Endothelial cell of umbilical vein (primary cell): Measurements from ENCODE around the gene MLLT1. TPM values are rescaled to one million over a fixed set of nuclear protein-coding genes. Genes with fewer than 3 reads are reported as not detected.

Source experiments
- BruUV-seq: library from RNA; stranded (reverse); fragments of 400-500 nt; replicated peaks from 2 replicates; lab custom pipeline; 2021; lab: Mats Ljungman, UMichigan
- CTCF ChIA-PET: fragments of 300-600, 350-600 bp; sonication (Branson Sonifier 250); formaldehyde crosslinking; loops from one replicate; lab custom pipeline; 2021; ENCODE audit warnings: antibody characterized with exemption, inconsistent platforms; lab: Charles Lee
- POLR2A ChIA-PET: fragments of 300-600, 350-600 bp; sonication (Branson Sonifier 250); formaldehyde crosslinking; loops from one replicate; lab custom pipeline; 2021; ENCODE audit warnings: antibody characterized with exemption, inconsistent platforms; lab: Charles Lee
- DNase-seq: peaks from one replicate; pipeline ENCODE4 v3.0.0-alpha.2; 2011; ENCODE audit warnings: low read depth, low spot score
- FAIRE-seq: peaks from 2 replicates; lab custom pipeline; 2011; peaks lifted over from hg19 to GRCh38; lab: Jason Lieb, UNC
- H2AFZ ChIP-seq: 2 replicates; pipeline ENCODE4 v1.6.0; 2012; ENCODE audit warnings: low read depth, low read length, control low read depth, inconsistent platforms
- H3K27ac ChIP-seq: 2 replicates; pipeline ENCODE4 v1.5.1; 2011; ENCODE audit warnings: low read depth, mild to moderate bottlenecking, control low read depth, low read length, moderate library complexity; ENCODE audit not compliant: insufficient read depth
- H3K27me3 ChIP-seq, 2 experiments: 2 replicates each; pipeline versions ENCODE4 v1.6.0 to v1.6.1; 2011; ENCODE audit warnings: low read length in 2 of 2, mixed read lengths in 1 of 2; ENCODE audit not compliant: control insufficient read depth in 2 of 2, insufficient read depth in 2 of 2
- H3K36me3 ChIP-seq, 2 experiments: 2 replicates in 1 of 2; 3 replicates in 1 of 2; pipeline ENCODE4 v1.5.1; 2011; ENCODE audit warnings: low read length in 2 of 2, mild to moderate bottlenecking in 1 of 2, moderate library complexity in 1 of 2; ENCODE audit not compliant: control insufficient read depth in 2 of 2, insufficient read depth in 2 of 2; ENCODE audit errors: extremely low read depth in 1 of 2
- H3K4me1 ChIP-seq: 3 replicates; pipeline ENCODE4 v1.5.1; 2011; ENCODE audit warnings: mild to moderate bottlenecking, low read length; ENCODE audit not compliant: control insufficient read depth, insufficient read depth; ENCODE audit errors: extremely low read depth
- H3K4me2 ChIP-seq: 2 replicates; pipeline ENCODE4 v1.6.1; 2011; ENCODE audit warnings: low read length, control low read depth, mixed read lengths; ENCODE audit not compliant: insufficient read depth
- H3K4me3 ChIP-seq, 3 experiments: fragments of 200-600 bp in 1 of 3; sonication (generic), shearing (Covaris generic) in 1 of 3; replicated peaks in 1 of 3; 2 replicates each; pipeline ENCODE4 v1.5.1; 2011 to 2016; ENCODE audit warnings: control low read depth in 3 of 3, low read length in 3 of 3, mild to moderate bottlenecking in 2 of 3, inconsistent platforms in 1 of 3, low read depth in 1 of 3, moderate library complexity in 1 of 3; ENCODE audit not compliant: insufficient read depth in 1 of 3
- H3K79me2 ChIP-seq: 2 replicates; pipeline ENCODE4 v1.6.0; 2012; ENCODE audit warnings: low read length, inconsistent platforms; ENCODE audit not compliant: control insufficient read depth, insufficient read depth
- H3K9ac ChIP-seq: replicated peaks from 2 replicates; pipeline ENCODE3; 2011; ENCODE audit warnings: low read length, control low read depth; ENCODE audit not compliant: insufficient read depth; ENCODE audit errors: extremely low read depth
- H3K9me1 ChIP-seq: replicated peaks from 3 replicates; pipeline ENCODE4 v1.6.0; 2011; ENCODE audit warnings: mild to moderate bottlenecking, low read length; ENCODE audit not compliant: control insufficient read depth, insufficient read depth; ENCODE audit errors: extremely low read depth
- H3K9me3 ChIP-seq: replicated peaks from 2 replicates; pipeline ENCODE4 v1.5.1; 2012; ENCODE audit warnings: low read length, inconsistent platforms; ENCODE audit not compliant: control insufficient read depth, insufficient read depth
- H4K20me1 ChIP-seq: replicated peaks from 2 replicates; pipeline ENCODE3; 2011; ENCODE audit warnings: mild to moderate bottlenecking, low read length; ENCODE audit not compliant: control insufficient read depth, insufficient read depth; ENCODE audit errors: extremely low read depth
- EZH2 ChIP-seq: IDR thresholded peaks from 2 replicates; pipeline ENCODE4 v1.6.1; 2012; ENCODE audit warnings: borderline replicate concordance, low read depth, mild to moderate bottlenecking, moderate library complexity, low read length, inconsistent platforms; ENCODE audit not compliant: severe bottlenecking
- FOS ChIP-seq: IDR thresholded peaks from 2 replicates; pipeline ENCODE4 v1.6.1; 2011; ENCODE audit warnings: mild to moderate bottlenecking, low read length, moderate library complexity, borderline replicate concordance; ENCODE audit not compliant: insufficient read depth
- GATA2 ChIP-seq: IDR thresholded peaks from 2 replicates; pipeline ENCODE4 v1.7.0; 2011; ENCODE audit warnings: low read depth, mild to moderate bottlenecking, moderate library complexity, mixed read lengths, low read length; ENCODE audit not compliant: insufficient read length, insufficient read depth
- JUN ChIP-seq: IDR thresholded peaks from 2 replicates; pipeline ENCODE4 v1.6.1; 2011; ENCODE audit warnings: borderline replicate concordance, low read depth; ENCODE audit not compliant: insufficient read length, insufficient read depth
- MYC ChIP-seq: IDR thresholded peaks from one replicate; pipeline ENCODE4 v1.6.1; 2011; ENCODE audit warnings: mild to moderate bottlenecking, low read depth, low read length
- POLR2A ChIP-seq: IDR thresholded peaks from 2 replicates; pipeline ENCODE4 v1.6.1; 2012; ENCODE audit warnings: low read depth, mild to moderate bottlenecking, control low read depth, low read length
- POLR2AphosphoS5 ChIP-seq: IDR thresholded peaks from 2 replicates; pipeline ENCODE4 v1.6.1; 2012; ENCODE audit warnings: low read depth, mild to moderate bottlenecking, control low read depth, low read length, moderate library complexity; ENCODE audit not compliant: insufficient read depth
- dilution Hi-C: fragments of 300-500 bp; cut with MboI; formaldehyde crosslinking; loops from one replicate; pipeline ENCODE4 v1.15.0; 2019; ENCODE audit warnings: low sequenced_read_pairs; ENCODE audit not compliant: extremely low pct_ligation_motif_present
- intact Hi-C: fragments of 100-400 bp; cut with micrococcal nuclease; formaldehyde crosslinking; loops from one replicate; pipeline ENCODE4 v1.10.0; 2022
- polyA plus RNA-seq, 4 experiments: library from polyadenylated mRNA; depleted of rRNA in 3 of 4; stranded (reverse) in 3 of 4; unstranded in 1 of 4; fragments of >200 nt; gene quantifications; 2 replicates each; pipeline versions ENCODE4 v1.2.1 to v1.2.3, GENCODE V29; 2011 to 2012; ENCODE audit warnings: missing spikeins in 1 of 4
- total RNA-seq: library from RNA; stranded (reverse); gene quantifications from 2 replicates; pipeline ENCODE4 v1.2.3, GENCODE V29; 2021
- TF ChIP-seq, protein P1 (sequence below), 2 donors: IDR thresholded peaks; 1 replicate in 1 of 2; 2 replicates in 1 of 2; pipeline ENCODE4 v1.5.1; 2011; ENCODE audit warnings: low read length in 2 of 2, mild to moderate bottlenecking in 2 of 2, moderate library complexity in 2 of 2, control low read depth in 1 of 2, inconsistent platforms in 1 of 2, low read depth in 1 of 2; ENCODE audit not compliant: insufficient read depth in 1 of 2; ENCODE audit errors: extremely low read depth in 1 of 2
- TF ChIP-seq, protein P2 (sequence below): IDR thresholded peaks from 2 replicates; pipeline ENCODE4 v1.6.1; 2011; ENCODE audit not compliant: insufficient read depth, insufficient read length

Gene MLLT1
- total and polyA plus RNA-seq, 2 donors (not counting 3 experiments of a cell fraction or from before 2014, with no cell fraction given) = 43.9 to 84.8 TPM

DNA sequence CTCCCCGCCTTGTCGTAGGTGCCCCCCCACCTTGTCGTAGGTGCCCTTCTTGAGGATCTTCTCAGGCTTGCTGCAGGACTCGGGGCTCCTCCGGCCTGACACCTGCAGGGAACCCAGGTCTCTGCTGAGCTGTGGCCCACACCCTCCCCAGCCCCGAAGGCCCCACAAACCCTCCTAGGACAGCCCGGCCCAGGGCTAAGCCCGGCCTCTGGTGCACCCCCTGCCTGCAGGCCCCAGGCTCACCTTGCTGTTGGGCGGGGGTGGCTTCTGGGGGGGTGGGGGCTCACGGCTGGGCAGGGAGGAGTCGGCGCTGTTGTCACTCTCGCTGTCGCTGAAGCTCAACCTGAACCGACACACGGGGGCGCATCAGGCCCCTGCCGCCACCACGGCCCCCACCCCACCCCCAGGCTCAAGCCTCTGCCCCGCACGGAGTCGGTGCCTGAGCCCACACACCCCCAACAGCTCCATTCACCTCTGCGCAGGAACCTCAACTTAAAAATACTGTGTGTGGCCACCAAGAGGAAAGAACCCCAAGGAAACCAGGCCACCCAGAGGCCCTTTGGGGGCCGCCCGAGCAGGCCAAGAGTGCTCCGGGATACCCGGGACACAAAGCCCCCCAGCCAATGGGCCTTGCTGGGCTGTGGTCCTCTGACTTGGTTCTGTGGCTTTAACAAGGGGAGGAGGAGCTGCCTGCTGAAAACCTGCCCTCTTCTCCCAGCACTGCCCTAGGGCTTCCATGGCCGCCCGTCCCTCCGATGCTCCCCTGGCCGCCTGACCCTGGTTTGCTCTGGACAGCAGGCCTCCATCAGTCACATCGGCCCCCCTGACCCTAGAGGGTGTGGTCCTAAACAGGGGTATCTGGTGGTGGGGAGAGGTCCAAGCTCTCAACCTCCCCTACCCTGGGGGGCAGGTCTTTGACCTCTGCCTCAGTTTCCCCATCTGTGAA lies 65.8 kb downstream of the MLLT1 start:
- TF ChIP-seq, protein P1, sequence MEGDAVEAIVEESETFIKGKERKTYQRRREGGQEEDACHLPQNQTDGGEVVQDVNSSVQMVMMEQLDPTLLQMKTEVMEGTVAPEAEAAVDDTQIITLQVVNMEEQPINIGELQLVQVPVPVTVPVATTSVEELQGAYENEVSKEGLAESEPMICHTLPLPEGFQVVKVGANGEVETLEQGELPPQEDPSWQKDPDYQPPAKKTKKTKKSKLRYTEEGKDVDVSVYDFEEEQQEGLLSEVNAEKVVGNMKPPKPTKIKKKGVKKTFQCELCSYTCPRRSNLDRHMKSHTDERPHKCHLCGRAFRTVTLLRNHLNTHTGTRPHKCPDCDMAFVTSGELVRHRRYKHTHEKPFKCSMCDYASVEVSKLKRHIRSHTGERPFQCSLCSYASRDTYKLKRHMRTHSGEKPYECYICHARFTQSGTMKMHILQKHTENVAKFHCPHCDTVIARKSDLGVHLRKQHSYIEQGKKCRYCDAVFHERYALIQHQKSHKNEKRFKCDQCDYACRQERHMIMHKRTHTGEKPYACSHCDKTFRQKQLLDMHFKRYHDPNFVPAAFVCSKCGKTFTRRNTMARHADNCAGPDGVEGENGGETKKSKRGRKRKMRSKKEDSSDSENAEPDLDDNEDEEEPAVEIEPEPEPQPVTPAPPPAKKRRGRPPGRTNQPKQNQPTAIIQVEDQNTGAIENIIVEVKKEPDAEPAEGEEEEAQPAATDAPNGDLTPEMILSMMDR (IDR thresholded peaks at IDR 0.05; ENCODE audit: extremely low read depth in 1 of 2, insufficient read depth in 1 of 2, low read depth in 1 of 2, low read length in 2 of 2) = no peak
- TF ChIP-seq EZH2 (no peak), GATA2 (no peak), FOS (no peak), JUN (no peak), MYC (no peak), POLR2A (no peak), POLR2AphosphoS5 (no peak)
- TF ChIP-seq, protein P2, sequence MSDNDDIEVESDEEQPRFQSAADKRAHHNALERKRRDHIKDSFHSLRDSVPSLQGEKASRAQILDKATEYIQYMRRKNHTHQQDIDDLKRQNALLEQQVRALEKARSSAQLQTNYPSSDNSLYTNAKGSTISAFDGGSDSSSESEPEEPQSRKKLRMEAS = no peak
- Histone ChIP-seq H3K9ac (no peak overlapping the region), H3K27ac (no peak overlapping the region), H3K36me3 (peaks cover 3 to 41% of the 10 kb centered on the region in 2 experiments), H3K27me3 (no peaks in the 10 kb centered on the region), H3K9me3 (no peaks in the 10 kb centered on the region), H3K4me1 (peaks cover 5% of the 10 kb centered on the region), H3K79me2 (no peaks in the 10 kb centered on the region), H3K4me3 (no peak overlapping the region), H2AFZ (no peak overlapping the region), H3K4me2 (no peak overlapping the region), H4K20me1 (no peaks in the 10 kb centered on the region), H3K9me1 (no peaks in the 10 kb centered on the region)
- FAIRE-seq (no peak), DNase-seq (no peak)
- CTCF ChIA-PET = interaction anchor here (1.2 kb wide), 1 partner anchor 87 kb away, joined by 4 read pairs; no protein-coding TSS in a partner anchor
- dilution Hi-C loops (no loop called here), intact Hi-C loops (no loop called here)
- BruUV-seq = no TSS peak
- POLR2A ChIA-PET = no interaction called here
